Endothelial cell of umbilical vein (primary cell): ENCODE measurements around the gene MRPL41.

ENCODE experiments used
- EZH2 ChIP-seq: IDR thresholded peaks from 2 replicates; pipeline ENCODE4 v1.6.1; 2012; ENCODE audit warnings: borderline replicate concordance, low read depth, mild to moderate bottlenecking, moderate library complexity, low read length, inconsistent platforms; ENCODE audit not compliant: severe bottlenecking
- FOS ChIP-seq: IDR thresholded peaks from 2 replicates; pipeline ENCODE4 v1.6.1; 2011; ENCODE audit warnings: mild to moderate bottlenecking, low read length, moderate library complexity, borderline replicate concordance; ENCODE audit not compliant: insufficient read depth
- GATA2 ChIP-seq: IDR thresholded peaks from 2 replicates; pipeline ENCODE4 v1.7.0; 2011; ENCODE audit warnings: low read depth, mild to moderate bottlenecking, moderate library complexity, mixed read lengths, low read length; ENCODE audit not compliant: insufficient read length, insufficient read depth
- JUN ChIP-seq: IDR thresholded peaks from 2 replicates; pipeline ENCODE4 v1.6.1; 2011; ENCODE audit warnings: borderline replicate concordance, low read depth; ENCODE audit not compliant: insufficient read length, insufficient read depth
- MYC ChIP-seq: IDR thresholded peaks from one replicate; pipeline ENCODE4 v1.6.1; 2011; ENCODE audit warnings: mild to moderate bottlenecking, low read depth, low read length
- POLR2A ChIP-seq: IDR thresholded peaks from 2 replicates; pipeline ENCODE4 v1.6.1; 2012; ENCODE audit warnings: low read depth, mild to moderate bottlenecking, control low read depth, low read length
- POLR2AphosphoS5 ChIP-seq: IDR thresholded peaks from 2 replicates; pipeline ENCODE4 v1.6.1; 2012; ENCODE audit warnings: low read depth, mild to moderate bottlenecking, control low read depth, low read length, moderate library complexity; ENCODE audit not compliant: insufficient read depth
- TF ChIP-seq, protein P1 (sequence below), 2 donors: IDR thresholded peaks; 1 replicate in 1 of 2; 2 replicates in 1 of 2; pipeline ENCODE4 v1.5.1; 2011; ENCODE audit warnings: low read length in 2 of 2, mild to moderate bottlenecking in 2 of 2, moderate library complexity in 2 of 2, control low read depth in 1 of 2, inconsistent platforms in 1 of 2, low read depth in 1 of 2; ENCODE audit not compliant: insufficient read depth in 1 of 2; ENCODE audit errors: extremely low read depth in 1 of 2
- TF ChIP-seq, protein P2 (sequence below): IDR thresholded peaks from 2 replicates; pipeline ENCODE4 v1.6.1; 2011; ENCODE audit not compliant: insufficient read depth, insufficient read length

DNA sequence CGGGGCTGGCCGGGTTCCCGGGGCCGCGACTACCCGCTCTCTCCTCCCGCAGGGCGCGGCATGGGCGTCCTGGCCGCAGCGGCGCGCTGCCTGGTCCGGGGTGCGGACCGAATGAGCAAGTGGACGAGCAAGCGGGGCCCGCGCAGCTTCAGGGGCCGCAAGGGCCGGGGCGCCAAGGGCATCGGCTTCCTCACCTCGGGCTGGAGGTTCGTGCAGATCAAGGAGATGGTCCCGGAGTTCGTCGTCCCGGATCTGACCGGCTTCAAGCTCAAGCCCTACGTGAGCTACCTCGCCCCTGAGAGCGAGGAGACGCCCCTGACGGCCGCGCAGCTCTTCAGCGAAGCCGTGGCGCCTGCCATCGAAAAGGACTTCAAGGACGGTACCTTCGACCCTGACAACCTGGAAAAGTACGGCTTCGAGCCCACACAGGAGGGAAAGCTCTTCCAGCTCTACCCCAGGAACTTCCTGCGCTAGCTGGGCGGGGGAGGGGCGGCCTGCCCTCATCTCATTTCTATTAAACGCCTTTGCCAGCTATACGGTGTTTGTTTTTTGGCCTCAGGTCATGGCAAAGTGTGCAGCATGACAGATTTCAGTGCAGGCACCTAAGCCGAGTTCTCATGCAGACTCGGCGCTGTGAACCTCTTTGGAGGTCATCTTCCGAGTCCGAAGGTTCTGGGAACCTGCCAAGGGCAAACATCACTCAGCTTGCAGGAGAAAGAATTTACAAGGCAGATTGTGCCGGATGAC lies 516 bp downstream of the MRPL41 start:
- TF ChIP-seq, protein P1, sequence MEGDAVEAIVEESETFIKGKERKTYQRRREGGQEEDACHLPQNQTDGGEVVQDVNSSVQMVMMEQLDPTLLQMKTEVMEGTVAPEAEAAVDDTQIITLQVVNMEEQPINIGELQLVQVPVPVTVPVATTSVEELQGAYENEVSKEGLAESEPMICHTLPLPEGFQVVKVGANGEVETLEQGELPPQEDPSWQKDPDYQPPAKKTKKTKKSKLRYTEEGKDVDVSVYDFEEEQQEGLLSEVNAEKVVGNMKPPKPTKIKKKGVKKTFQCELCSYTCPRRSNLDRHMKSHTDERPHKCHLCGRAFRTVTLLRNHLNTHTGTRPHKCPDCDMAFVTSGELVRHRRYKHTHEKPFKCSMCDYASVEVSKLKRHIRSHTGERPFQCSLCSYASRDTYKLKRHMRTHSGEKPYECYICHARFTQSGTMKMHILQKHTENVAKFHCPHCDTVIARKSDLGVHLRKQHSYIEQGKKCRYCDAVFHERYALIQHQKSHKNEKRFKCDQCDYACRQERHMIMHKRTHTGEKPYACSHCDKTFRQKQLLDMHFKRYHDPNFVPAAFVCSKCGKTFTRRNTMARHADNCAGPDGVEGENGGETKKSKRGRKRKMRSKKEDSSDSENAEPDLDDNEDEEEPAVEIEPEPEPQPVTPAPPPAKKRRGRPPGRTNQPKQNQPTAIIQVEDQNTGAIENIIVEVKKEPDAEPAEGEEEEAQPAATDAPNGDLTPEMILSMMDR (IDR thresholded peaks at IDR 0.05; ENCODE audit: extremely low read depth in 1 of 2, insufficient read depth in 1 of 2, low read depth in 1 of 2, low read length in 2 of 2): no peak
- TF ChIP-seq POLR2A (no peak), POLR2AphosphoS5 (no peak), EZH2 (no peak), GATA2 (no peak), FOS (no peak), JUN (no peak), MYC (no peak)
- TF ChIP-seq, protein P2, sequence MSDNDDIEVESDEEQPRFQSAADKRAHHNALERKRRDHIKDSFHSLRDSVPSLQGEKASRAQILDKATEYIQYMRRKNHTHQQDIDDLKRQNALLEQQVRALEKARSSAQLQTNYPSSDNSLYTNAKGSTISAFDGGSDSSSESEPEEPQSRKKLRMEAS: no peak
